ENCODE data around the gene PIGT. TPM values are rescaled to one million over a fixed set of nuclear protein-coding genes. Genes with fewer than 3 reads are reported as not detected.

PIGT gene
- 91.5 and 94.7 TPM in 2 replicates for total RNA-seq

DNA sequence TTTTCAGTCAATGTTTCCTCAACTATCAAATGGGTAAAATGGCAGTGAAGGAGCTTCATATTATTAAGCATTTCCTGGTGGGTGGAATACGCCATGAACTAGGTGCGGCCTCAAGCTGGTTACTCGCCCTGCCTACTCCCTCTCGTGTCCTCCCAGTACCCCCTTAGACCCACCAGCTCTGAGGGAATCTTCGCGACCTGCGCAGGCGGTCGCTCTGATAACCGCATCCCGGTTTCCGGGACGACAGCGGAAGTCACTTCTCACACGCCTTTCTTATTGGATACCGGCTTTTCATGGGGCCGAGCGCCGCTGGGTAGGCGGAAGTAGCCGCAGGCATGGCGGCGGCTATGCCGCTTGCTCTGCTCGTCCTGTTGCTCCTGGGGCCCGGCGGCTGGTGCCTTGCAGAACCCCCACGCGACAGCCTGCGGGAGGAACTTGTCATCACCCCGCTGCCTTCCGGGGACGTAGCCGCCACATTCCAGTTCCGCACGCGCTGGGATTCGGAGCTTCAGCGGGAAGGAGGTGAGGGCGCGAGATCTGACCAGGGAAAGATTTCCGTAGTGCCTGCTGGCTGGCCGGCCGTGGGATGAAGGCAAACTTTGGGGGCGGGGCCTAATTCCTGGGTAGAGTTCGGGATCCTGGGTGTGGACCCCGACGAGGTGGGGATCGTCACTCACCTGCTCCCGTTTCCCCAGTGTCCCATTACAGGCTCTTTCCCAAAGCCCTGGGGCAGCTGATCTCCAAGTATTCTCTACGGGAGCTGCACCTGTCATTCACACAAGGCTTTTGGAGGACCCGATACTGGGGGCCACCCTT, at the start of gene PIGT:
PIGT (plus strand) TSS at position 320 of the 816 bp plus-strand sequence; CDS start at position 336, 16 bp downstream.

DNA sequence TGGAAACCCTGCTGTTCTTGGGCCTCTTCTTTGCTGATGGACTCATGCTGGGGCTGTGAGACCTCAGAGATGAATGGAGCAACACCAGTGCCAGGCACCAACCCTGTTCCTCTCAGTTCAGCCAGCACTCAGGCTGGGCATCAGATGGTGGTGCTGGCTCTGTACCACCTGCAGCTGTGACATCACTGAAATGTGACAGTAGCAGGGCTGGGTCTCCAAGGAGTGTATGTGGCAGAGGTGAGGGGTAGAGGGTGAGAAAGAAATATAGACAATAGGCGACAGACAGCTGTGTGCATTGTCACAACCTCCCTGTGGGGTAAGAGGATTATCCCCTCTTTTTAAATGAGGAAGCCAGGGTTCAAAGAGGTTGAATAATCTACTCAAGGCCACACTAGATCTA, 37.8 kb upstream of the PIGT start, which contains the start of gene TP53TG5:
TP53TG5 (minus strand) TSS at position 135 of the 400 bp plus-strand sequence; CDS start at position 46, 89 bp downstream.

DNA sequence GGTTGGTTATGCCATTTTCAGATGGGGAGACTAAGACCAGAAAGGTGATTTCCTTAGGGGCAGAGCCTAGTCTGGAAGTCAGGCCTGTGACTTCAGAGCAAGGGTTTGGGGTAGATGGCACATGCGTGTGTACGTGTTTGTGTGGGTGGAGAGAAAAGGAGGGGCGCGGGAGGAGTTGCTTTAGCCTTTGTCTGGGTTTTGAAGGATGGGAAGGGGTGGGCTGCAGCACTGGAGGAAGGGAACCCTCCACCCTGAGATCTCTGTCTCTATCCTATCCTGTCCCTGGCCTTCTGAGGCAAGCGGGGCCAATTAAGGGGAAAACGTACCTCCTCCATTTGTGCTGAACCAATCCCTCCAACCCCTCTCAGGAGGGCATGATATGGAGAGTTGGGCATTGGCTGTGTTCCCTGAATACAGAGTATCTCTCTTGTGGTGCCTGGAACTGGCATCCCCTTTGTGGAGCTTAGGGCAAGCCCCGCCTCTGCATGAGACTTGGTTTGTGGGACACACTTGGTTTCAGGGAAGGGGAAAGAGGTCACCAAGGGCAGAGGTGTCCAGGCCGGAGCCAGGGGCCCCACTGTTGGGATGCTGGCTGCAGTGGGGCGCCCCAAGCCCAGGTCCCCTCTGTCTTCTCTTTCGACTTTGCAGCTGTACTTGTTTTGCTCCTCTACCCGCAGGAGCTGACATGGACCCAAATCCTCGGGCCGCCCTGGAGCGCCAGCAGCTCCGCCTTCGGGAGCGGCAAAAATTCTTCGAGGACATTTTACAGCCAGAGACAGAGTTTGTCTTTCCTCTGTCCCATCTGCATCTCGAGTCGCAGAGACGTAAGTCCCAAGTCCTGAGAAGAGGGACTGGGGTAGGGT, 7.9 kb upstream of the PIGT start, which contains the start of gene DBNDD2:
DBNDD2 (plus strand) TSS at position 507 of the 863 bp plus-strand sequence; CDS start at position 686, 179 bp downstream.

DNA sequence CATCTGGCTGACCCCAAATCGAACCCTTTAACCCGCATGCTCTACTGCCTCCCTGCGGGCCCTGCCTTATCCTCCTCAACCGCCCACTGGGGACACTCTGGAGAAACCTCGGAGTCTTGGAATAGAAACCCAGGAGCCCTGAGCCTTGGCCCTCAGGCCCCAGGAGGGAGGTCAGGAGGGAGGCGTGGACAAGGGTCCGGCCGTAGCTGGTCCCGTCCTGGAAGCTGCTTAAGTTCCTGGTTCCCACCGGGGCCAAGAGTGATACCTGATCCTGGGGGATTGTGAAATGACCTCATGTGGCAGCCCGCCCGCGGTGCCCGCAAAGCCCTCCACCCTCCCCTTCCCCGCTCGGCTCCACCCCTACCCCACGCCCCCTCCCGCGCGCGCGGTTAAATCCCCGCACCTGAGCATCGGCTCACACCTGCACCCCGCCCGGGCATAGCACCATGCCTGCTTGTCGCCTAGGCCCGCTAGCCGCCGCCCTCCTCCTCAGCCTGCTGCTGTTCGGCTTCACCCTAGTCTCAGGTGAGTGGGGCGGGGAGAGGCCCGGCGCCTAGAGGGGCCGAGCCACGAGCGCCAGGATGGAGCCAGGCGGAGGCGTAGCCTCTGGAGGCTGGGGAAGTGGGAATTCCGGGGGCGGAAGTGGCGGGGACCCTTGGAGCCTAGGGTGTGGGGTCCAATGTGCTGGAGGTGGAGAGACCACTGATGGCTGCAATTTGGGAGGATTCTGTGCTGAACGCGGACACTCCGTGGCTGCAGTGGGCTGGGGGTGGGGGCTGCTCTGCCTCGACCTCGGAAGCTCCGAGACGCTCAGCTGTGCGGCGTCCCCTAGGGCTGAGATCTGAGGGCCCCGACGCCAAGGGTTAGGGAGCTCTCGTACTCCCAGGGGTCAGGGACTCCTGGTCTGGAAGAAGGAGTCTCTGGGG, 53.7 kb downstream of the PIGT start, which contains the start of gene WFDC2:
WFDC2 (plus strand) TSS at position 418 of the 926 bp plus-strand sequence; CDS start at position 447, 29 bp downstream.

Other genes starting within 250 kb of the PIGT start
- gene PI3, start 241.2 kb upstream of the PIGT start, total RNA-seq: not detected in 2 replicates
- not detected in 2 replicates for gene SEMG1, start 209.1 kb upstream of the PIGT start, total RNA-seq
- not detected in 2 replicates for gene SEMG2, start 194.8 kb upstream of the PIGT start, total RNA-seq
- not detected in 2 replicates for gene SLPI, start 161.6 kb upstream of the PIGT start, total RNA-seq
- not detected in 2 replicates for gene RBPJL, start 109.3 kb upstream of the PIGT start, total RNA-seq
- gene MATN4, start 107.8 kb upstream of the PIGT start, total RNA-seq: not detected in 2 replicates
- gene SDC4, start 67.7 kb upstream of the PIGT start, total RNA-seq: 117 and 122 TPM in 2 replicates
- gene SYS1, start 53.0 kb upstream of the PIGT start, total RNA-seq: 29.1 and 38.7 TPM in 2 replicates
- not detected in 2 replicates for gene TP53TG5, start 37.8 kb upstream of the PIGT start, total RNA-seq
- 9.6 and 12.8 TPM in 2 replicates for gene DBNDD2, start 7.9 kb upstream of the PIGT start, total RNA-seq
- not detected in 2 replicates for gene WFDC2, start 53.6 kb downstream of the PIGT start, total RNA-seq
- not detected in 2 replicates for gene SPINT3, start 99.5 kb downstream of the PIGT start, total RNA-seq
- not detected in 2 replicates for gene WFDC6, start 123.3 kb downstream of the PIGT start, total RNA-seq
- not detected in 2 replicates for gene EPPIN, start 131.3 kb downstream of the PIGT start, total RNA-seq
- gene WFDC8, start 163.1 kb downstream of the PIGT start, total RNA-seq: not detected in 2 replicates
- not detected in 2 replicates for gene WFDC10A, start 213.6 kb downstream of the PIGT start, total RNA-seq
- gene WFDC9, start 215.1 kb downstream of the PIGT start, total RNA-seq: not detected in 2 replicates